Hepatic stellate cell (primary cell): Measurements from ENCODE around the gene SCYL3.
"Not testable (repeated sequence)": the region's sequence is repeated elsewhere in the genome, so short reads cannot be mapped to it uniquely, and the experiment has no call there.

Experiments
- DNase-seq: peaks from one replicate; pipeline ENCODE4 v3.0.0; 2011; ENCODE audit warnings: low spot score

Gene SCYL3

DNA sequence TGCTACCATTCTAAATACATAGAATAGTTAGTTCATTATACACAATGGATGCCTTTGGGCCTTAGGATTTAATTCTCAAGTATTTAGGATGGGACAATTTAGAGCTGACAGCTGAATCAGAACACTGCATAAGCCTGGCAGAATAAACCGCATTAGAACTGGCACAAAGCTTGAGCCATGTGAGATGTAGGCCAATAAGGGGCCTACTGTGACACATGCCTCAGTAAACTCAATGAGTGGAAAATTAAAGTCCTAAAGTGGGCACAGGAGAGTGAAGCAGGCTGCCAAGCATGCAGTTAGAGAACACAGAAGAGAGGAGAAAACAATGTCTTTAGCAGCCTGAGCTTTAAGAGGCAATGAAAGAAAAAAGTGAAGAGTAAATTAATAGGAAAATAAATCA, 24.3 kb downstream of the SCYL3 start:
- DNase-seq: no peak

DNA sequence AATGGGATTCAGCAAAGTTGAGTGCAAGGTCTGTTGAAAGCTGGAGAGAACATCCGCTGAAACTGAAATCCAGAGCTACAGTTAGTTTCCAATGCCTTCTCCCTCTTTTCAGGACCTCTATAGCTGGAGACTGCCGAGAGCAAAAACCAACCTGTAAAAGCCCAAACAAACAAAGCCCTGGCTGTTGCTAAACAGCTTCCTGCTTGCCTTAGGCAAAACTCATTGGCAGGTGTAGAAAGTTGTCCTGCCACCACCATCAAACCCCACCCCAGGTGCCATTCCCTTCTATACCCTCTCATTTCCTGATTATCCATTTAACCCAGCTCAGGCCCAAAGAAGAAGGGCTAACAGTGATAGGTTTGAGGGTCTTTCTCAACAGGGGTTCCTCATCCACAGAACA, 24.7 kb downstream of the SCYL3 start:
- DNase-seq: no peak

- DNase-seq: no peak
Observed at GRCh38 chr1:169867012-169867675, 26.6 kb downstream of the SCYL3 start.

DNA sequence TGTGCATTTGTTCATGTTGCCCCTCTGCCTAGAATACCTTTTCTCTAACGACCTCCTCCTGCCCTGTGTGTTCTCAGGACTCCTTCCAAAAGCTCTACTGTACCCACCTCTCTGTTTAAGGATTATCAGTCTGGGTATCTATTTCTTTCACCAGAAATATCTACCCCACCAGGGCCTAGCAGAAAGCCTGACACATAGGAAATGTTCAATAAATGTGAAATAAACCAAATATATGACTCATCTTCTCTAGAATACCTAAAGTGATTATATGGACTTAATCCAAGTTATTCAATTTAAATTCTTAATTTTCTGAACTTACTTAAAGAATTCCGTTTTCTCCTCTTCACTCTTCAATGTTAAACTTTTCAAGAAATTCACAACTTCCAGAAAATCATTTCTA, 27.1 kb downstream of the SCYL3 start:
- DNase-seq: no peak

- not testable (repeated sequence) for DNase-seq
Observed at GRCh38 chr1:169864531-169864930, 29.2 kb downstream of the SCYL3 start.

- DNase-seq: no peak
Observed at GRCh38 chr1:169860750-169861149, 32.9 kb downstream of the SCYL3 start.

DNA sequence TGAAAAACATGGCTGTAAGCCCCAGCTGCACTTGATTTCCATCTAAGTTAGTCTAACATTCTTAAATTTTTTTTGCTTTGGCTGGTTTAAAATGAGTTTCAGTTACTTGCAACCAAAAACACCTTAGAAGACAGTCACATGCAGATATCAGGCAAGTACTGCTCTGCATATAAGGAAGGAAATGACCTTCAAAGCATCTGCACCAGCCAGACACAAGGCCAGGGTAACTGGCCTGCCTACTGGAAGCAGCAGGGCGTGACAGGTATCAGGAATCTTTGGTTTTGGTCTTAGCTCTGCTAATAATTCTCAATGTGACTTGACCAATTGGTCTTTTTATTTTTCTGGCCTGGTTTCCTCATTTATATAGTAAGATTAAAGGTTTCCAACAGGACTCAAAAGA, 33.5 kb downstream of the SCYL3 start:
- no peak for DNase-seq

DNA sequence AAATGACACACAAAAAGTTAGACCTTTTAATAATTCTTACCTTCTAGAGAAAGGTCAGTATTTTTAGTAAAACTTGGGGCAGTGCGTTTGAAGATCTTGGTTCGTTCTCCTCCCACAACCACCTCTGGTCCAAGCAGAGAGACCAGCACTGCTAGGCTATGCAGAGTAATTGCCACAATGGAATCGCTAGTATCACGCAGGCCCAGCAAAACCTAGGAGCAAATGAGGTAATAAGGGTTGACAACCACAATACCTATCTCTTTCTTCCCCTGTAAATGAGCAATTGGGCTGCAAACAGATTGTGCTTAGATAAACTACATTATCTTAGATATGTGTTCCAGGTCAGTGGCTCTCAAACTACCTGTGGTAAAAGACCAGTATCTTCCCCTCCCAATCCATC, 34.7 kb downstream of the SCYL3 start:
- DNase-seq: no peak

DNA sequence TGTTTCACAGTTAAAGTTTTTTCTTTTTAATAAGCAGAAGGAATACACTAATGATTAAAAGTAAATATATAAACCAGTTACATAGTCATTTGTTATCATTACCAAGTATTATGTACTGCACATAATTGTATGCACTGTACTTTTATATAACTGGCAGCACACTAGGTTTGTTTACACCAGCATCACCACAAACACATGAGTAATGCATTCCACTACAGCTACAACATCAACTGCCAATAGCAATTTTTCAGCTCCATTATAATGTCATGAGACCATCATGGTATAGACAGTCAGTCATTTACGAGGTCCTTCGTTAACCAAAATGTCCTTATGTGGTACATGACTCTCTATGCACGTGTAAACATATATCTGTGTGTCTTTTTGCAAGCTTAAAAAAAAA, 35.2 kb downstream of the SCYL3 start:
- DNase-seq: no peak

DNA sequence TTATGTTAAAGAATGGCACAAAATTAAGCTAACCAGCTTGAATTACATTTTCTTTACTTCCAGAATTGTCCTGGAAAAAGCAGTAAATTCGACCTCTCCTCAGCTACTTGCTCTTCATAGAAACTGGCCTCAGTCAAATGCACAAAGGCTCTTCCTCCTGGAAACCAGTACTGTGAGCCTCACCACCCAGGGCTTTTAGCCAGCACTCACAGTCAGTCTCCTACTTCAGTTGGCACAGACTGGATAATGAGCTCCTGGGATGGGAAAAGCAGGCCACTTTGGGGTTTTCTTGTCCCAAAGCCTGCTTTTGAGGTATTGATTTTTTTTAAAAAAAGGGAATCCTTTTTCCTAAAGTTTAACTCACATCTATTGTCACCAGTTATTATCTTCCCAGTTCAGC, 40.4 kb downstream of the SCYL3 start:
- DNase-seq: no peak

DNA sequence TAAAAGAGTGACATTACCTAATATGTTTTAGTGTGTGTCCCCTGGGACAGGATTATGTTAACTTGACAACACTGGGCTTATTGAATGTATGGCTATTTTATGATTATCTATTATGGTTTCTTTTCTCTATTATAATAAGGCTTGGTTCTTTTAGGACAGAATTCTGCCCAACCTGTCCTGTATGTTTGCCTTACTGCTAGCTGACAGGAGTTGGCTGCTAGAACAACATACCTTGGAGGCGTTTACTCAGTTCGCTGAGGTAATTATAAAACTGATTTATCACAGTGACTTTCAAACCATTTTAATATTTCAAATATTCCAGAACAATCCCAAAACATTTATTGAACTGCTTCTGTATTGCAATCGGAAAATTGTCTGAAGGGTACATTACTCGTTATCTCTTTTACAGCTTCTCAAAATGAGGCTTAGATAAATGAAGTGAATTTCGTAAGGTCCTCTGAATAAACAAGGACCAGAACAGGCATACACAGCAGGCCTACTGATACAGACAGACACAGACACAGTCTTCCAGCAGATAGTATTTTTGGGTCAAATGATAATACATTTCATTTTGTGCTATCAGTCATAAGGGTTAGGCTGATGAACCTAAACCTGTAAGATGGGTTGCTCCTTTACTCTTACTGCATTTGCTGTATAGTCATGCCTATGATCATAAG, 44.2 kb downstream of the SCYL3 start:
- DNase-seq: no peak

- no peak for DNase-seq
Observed at GRCh38 chr1:169848456-169848855, 45.2 kb downstream of the SCYL3 start.

GRCh38 chr1:169844941-169845608, 48.6 kb downstream of the SCYL3 start:
- DNase-seq: no peak

DNA sequence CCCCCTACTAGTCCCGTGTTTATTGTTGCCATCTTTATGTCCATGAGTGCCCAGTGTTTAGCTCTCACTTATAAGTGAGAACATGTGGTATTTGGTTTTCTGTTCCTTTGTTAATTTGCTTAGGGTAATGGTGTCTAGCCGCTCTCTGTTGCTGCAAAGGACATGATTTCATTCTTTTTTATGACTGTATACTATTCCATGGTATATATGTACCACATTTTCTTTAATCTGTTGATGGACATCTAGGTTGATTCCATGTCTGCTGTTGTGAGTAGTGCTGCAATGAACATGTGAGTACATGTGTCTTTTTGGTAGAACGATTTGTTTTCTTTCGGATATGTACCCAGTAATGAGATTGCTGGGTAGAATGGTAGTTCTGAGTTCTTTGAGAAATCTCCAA, 54.8 kb downstream of the SCYL3 start:
- DNase-seq: no peak

- DNase-seq: no peak
Observed at GRCh38 chr1:169836198-169836597, 57.5 kb downstream of the SCYL3 start.

GRCh38 chr1:169835647-169836046, 58.0 kb downstream of the SCYL3 start:
- no peak for DNase-seq

DNA sequence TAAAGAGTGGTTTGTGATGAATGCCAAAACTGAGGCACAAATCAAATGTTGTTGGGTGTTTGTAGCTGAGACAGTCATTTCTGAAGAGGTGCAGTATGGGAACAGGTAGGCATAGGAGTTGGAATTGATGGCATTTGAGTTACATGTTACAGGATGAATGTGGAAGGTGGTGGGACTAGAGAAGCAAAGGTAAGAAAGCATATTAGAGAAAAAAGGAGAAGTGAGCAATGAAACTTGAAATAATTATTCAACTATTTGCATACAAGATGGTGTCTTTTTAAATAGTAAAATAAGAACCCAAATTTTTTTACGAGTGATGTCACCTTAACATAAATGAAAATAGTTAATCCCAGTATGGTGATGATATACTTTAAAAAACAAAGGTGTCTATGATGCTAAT, 58.8 kb downstream of the SCYL3 start:
- no peak for DNase-seq

DNA sequence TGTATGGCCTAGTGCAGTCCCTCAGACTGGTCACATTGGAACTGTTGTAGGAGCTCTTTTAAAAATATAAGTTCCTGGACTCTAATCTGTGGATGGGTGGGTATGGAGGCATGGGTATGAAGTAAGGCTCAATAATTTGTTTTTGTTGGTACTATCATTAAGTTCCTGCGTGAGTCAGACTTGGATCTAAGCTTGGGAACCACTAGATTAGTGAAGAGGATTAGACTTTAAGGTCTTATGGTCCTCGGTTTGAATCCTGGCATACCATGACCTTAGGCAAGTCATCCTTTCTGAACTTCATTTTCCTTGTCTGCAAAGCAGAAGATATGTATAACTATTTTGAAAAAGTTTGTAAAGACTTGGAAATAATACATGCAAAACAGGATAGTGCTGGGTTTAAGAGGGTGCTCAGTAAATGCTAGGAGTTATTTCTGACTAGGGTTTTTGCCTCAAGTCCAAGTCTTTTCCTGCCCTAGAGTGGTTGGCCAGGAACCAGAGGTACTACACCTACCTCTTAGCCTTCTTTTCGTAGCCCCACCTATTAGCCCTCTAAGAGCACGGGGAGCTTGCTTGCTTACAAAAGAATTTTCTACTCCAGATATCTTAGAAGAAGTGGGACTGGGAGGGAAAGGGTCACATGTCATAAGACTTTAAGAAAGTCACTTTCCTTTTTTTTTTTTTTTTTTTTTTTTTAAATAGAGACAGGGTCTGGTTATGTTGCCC, 60.4 kb downstream of the SCYL3 start:
- DNase-seq: no peak

- DNase-seq: no peak
Observed at GRCh38 chr1:169829671-169830070, 64.0 kb downstream of the SCYL3 start.

DNA sequence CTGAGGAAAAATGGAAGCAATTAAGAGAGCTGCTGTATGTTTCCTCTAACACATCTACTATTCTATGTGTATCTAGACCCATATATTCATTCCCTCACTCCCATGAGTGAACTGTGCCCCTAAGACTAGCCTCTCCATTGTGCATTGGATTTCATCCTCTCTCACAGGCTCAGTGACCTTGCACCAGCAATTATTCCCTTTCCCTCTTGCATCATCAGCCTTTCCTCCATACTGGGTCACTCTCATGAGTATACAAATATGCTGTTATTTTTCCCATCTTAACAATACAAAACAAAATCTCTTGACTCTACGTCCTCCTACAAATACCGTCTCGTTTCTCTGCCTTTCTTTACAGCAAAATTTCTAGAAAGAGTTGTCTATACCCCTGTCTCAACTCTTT, 69.5 kb downstream of the SCYL3 start:
- DNase-seq: no peak

GRCh38 chr1:169821500-169821899, 72.2 kb downstream of the SCYL3 start:
- DNase-seq: no peak

DNA sequence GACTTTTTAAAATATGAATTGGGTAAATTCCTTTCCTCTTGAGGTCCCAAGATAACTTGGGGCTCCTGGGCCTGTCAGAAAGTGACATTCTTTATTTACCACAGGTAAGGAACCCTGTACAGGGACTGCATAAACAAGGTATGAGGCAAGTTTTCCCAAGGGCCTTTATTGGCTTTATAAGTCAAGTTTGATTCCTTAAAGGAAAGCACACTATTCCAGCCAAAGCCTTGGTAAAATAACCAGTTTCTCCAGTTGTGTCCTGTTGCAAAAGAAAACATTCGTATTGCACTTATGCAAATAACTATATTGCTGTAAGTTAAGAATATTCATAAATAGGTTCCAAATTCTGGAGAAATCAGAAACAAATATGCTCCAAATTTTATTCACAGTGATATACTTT, 77.1 kb downstream of the SCYL3 start:
- DNase-seq: no peak

DNA sequence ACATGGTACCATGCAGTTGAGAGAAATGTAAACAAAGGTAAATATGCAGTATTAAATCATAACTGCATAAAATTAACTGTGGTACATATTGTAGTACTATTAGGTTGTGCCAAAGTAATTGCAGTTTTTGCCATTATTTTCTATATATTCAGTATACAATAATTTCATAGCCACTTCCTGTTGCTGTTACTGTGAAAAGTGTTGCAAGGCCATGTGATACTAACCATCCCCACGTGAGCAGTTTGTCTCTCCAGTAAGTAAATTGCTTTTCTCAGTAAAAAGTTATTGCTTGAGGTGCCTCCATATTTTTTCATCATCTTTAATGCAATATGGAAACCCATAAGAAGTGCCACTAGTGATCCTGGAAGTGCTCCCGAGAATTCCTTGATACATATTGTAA, 79.4 kb downstream of the SCYL3 start:
- no peak for DNase-seq
